GM21529 (cell line): ENCODE data around the gene USHBP1.

Experiments
- ATAC-seq: cut with Tn5 transposase; IDR thresholded peaks from one replicate; pipeline ENCODE4 v1.9.1; 2021; ENCODE audit not compliant: unreplicated experiment

The USHBP1 gene

DNA sequence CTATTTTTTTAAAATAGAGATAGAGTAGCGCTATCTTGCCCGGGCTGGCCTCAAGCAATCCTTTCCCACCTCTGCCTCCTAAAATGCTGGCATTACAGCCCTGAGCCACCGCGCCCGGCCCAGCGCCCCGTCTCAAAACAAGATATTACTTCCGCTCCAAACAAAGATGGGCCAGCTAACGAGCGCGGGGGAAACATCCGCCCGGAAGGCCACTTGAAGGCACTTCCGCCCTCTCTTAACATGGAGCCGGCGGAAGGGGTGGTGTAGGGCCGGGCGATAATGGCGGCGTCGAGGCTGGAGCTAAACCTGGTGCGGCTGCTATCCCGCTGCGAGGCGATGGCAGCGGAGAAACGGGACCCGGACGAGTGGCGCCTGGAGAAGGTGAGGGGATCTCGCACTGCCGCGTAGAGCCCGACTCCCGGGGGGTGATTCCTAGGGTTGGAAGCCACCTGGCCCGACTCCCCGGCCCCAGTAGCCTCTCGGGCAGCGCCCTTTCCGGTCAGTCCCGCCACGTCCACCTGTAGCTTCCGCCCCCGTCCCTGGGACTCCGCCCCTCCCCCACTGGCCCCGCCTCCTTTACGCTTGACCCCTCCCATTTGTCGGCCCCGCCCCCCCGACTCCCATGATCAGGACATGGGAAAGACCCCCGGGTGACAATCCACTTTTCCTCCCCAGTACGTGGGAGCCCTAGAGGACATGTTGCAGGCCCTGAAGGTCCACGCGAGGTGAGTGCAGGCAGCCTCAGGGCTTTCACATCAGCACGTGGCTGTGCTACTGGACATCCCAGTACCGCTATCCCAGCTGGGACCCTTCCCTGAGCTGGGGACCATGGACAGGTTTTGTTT lies 49.2 kb downstream of the USHBP1 start, which contains the start of gene USE1:
Gene USE1, plus strand, starts transcription at position 231 of the 845 bp plus-strand sequence. Its CDS starts 49 bp downstream, at position 280.
- peak; percentile 77 for ATAC-seq

- ATAC-seq, result no peak
These were observed 49.9 kb downstream of the USHBP1 start for GRCh38 chr19:17214508-17215126.

- ATAC-seq, result no peak
These were observed 51.2 kb downstream of the USHBP1 start for GRCh38 chr19:17213334-17213733.

- no peak for ATAC-seq
These were observed 52.7 kb downstream of the USHBP1 start for GRCh38 chr19:17211547-17212446.

DNA sequence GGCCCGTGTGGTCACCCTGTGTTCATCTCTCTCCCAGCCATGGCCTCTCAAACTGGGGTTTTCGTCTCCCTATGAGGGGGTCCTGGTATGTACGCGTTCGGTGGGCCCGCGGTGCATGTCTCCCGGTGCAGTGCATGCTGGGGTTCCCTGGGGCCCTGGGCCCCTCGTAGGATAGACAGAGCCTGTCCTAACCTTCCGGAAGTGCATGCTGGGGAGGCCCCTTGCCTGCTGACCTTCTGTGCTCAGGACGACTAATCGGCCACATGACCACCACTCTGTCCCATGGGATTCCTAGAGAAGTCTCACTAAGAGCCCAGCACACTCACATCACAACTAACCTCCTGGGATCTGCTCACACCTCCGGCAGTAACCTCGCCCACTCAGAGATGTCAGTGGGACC lies 54.2 kb downstream of the USHBP1 start:
- ATAC-seq, result no peak

DNA sequence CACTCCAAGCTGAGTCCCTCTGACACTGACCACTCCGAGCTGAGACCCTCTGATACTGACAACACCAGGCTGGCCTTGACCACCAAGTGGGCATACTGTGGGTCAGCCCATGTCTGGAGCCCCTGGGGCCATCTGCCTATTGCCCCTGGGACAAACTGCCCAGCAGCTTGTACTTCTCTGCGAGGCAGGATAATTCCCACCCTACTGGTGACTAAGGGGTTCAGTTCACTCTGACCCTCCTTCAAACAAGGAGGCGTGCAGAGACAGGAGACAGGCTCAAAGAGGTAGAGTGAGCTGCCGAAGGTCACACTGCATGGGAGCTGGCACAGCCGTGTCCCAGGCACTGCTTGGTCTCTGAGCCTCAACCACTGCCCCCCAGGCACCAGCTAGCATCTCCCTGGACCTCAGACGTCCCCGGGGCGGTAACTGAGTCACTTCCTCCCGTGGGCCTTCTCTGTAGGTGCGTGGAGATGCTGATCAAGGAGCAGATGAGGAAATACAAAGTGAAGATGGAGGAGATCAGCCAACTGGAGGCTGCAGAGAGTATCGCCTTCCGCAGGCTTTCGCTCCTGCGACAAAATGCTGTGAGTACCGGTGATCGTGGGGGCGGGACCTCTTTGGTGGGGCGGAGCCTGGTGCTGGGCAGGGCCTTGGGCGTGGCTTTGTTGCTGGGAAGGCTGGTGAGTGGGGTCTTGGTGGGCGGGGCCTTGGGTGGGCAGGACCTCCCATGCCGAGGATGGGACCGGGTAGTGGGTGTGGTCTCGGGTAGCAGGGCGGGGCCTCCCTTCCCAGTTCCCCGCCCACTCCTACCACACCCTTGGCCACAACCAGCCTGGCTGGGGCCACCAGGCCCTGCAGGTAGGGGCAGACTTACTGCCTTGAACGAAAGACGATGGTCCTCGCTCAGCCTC lies 55.2 kb downstream of the USHBP1 start:
- ATAC-seq, result no peak

DNA sequence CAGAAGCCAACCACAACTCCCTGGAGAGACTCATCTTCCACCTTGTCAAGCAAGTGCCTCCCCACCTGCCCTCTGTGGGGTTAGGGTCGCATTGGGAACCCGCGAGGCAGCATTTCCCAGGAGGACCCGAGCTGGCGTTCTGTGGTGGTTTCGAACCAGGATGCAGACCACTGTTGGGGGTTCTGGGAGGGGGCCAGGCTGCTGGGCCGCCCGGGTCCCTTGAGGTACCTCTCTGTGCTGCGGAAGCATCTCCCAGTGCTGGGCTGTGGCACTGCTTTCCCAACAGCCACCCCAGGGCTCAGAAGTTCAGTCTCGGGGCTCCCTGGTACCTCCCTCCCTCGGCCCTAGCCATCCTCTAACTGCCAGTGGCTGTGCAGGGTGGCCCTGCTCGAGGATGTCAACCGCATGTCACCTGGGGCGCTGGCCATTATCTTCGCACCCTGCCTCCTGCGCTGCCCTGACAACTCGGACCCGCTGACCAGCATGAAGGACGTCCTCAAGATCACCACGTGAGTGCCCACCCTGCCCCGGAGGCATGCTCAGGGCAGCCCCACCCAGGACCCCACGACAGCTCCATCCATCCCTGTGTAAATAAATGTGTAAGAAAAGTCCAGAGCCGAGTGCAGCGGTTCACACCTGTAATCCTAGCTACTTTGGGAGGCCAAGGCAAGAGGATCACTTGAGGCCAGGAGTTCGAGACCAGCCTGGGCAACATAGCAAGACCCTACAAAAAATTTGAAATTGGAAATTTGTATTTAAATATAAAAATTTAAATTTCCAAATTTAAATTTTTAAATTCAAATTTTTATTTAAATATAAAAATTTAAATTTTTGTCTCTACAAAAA lies 57.6 kb downstream of the USHBP1 start:
- ATAC-seq, result no peak

DNA sequence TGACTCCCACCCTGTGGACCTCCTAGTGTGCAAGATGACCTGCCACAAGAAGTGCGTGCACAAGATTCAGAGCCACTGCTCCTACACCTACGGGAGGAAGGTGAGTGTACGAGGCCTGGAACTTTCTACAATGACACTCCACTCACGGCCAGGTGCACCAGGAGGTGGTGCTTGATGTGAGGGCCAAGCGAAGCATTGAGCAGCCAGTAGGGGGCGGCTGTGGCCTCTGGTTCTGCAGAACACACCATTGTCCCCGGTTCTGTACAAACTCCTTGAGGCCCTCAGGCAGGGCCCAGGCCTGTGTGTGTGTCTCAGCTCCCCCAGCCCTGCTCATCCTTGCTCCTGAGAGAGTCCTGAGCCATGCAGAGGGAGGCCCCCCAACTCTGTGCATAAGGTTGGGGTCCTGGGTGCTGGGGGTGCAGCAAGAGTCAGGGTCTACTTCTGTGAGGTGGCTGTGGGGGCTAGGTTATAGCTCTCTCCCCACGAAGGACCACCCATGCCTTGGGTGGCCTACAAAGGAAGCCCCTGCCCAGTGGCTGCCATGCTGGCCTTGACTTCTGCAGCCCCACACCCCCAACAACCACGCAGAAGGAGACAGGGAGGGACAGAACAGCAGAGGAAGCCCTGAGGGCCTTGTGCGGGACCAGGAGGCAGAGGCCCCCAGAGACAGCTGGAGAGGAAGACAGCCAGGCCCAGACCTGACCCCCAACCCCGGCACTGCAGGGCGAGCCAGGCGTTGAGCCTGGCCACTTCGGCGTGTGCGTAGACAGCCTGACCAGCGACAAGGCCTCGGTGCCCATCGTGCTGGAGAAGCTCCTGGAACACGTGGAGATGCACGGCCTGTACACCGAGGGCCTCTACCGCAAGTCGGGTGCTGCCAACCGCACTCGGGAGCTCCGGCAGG lies 59.1 kb downstream of the USHBP1 start:
- no peak for ATAC-seq

- ATAC-seq, result no peak
These were observed 61.8 kb downstream of the USHBP1 start for GRCh38 chr19:17202713-17203112.

- no peak for ATAC-seq
These were observed 62.3 kb downstream of the USHBP1 start for GRCh38 chr19:17202249-17202648.

DNA sequence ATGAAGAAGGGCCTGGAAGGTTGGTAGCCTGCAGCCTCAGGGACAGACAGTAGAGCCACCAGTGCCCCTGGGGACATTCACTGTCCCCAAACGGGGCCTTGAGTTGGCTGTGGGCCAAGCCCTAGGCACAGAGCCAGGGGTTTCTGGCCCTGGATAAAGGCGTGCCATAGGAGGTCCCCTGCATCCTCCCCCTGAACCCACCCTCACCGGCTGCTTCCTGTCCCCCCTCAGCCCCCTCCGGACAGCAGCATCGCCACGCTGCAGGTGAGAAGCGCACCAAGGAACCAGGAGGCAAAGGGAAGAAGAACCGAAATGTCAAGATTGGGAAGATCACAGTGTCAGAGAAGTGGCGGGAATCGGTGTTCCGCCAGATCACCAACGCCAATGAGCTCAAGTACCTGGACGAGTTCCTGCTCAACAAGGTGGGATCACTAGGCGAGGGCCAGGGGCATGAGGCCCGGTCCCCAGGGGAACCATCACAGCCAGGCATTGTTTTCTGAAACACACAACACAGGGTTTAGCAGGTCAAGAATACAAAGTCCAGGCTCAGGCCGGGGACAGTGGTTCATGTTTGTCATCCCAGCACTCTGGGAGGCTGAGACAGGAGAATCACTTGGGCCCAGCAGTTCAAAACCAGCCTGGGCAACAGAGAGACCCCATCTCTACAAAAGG lies 64.0 kb downstream of the USHBP1 start:
- no peak for ATAC-seq
